HEK293 (cell line): ENCODE results near the gene RTN4.

Source experiments
- CTCF ChIA-PET: fragments of 350-600 bp; formaldehyde crosslinking; extraction: SDS; loops from one replicate; lab custom pipeline; 2021; ENCODE audit warnings: antibody characterized with exemption; lab: Yijun Ruan, JAX
- POLR2A ChIA-PET: fragments of 300-600 bp; formaldehyde crosslinking; extraction: SDS; loops from one replicate; lab custom pipeline; 2020; ENCODE audit warnings: antibody characterized with exemption, inconsistent platforms; lab: Yijun Ruan, JAX
- H3K27ac ChIP-seq: fragments of 200-500 bp; sonication (Bioruptor generic); 2 replicates; pipeline ENCODE4 v1.5.1; 2014; ENCODE audit warnings: low read depth, low read length, control low read depth, inconsistent platforms; ENCODE audit errors: extremely low read depth
- H3K36me3 ChIP-seq, 2 experiments: fragments of 200-500 bp in 1 of 2; sonication (Bioruptor generic) in 1 of 2; 1 replicate in 1 of 2; 2 replicates in 1 of 2; pipeline ENCODE4 v1.5.1; 2014 to 2017; ENCODE audit warnings: inconsistent platforms in 2 of 2, low read length in 2 of 2; ENCODE audit not compliant: control insufficient read depth in 2 of 2, insufficient read depth in 1 of 2
- H3K4me1 ChIP-seq: fragments of 200-500 bp; sonication (Bioruptor generic); 2 replicates; pipeline ENCODE4 v1.5.1; 2014; ENCODE audit warnings: mild to moderate bottlenecking, low read length, inconsistent platforms; ENCODE audit not compliant: control insufficient read depth, insufficient read depth
- H3K4me3 ChIP-seq: 2 replicates; pipeline ENCODE4 v1.5.1; 2011; ENCODE audit warnings: low read depth, mild to moderate bottlenecking, control low read depth, low read length, moderate library complexity
- H3K9me3 ChIP-seq: fragments of 200-500 bp; sonication (Bioruptor generic); 2 replicates; pipeline ENCODE4 v1.5.1; 2014; ENCODE audit warnings: low read depth, low read length, inconsistent platforms; ENCODE audit not compliant: control insufficient read depth, insufficient read depth
- KLF16 ChIP-seq: fragments of 450-650 bp; formaldehyde crosslinking; IDR thresholded peaks from 2 replicates; pipeline ENCODE4 v1.5.1; 2017; ENCODE audit warnings: missing biosample characterization, missing genetic modification characterization
- SCRT1 ChIP-seq: fragments of 450-650 bp; formaldehyde crosslinking; IDR thresholded peaks from 2 replicates; pipeline ENCODE4 v1.5.1; 2016; ENCODE audit warnings: missing biosample characterization, missing genetic modification characterization, borderline replicate concordance
- SCRT2 ChIP-seq: fragments of 450-650 bp; formaldehyde crosslinking; IDR thresholded peaks from 2 replicates; pipeline ENCODE4 v1.5.1; 2016; ENCODE audit warnings: missing biosample characterization, missing genetic modification characterization
- ZBTB49 ChIP-seq: fragments of 450-650 bp; formaldehyde crosslinking; IDR thresholded peaks from 2 replicates; pipeline ENCODE4 v1.5.1; 2016; ENCODE audit warnings: missing biosample characterization, missing genetic modification characterization, low read depth
- ZFHX2 ChIP-seq: fragments of 450-650 bp; formaldehyde crosslinking; conservative IDR thresholded peaks from 2 replicates; pipeline ENCODE4 v1.5.1; 2016; ENCODE audit warnings: missing biosample characterization, missing genetic modification characterization
- ZNF155 ChIP-seq: fragments of 450-650 bp; formaldehyde crosslinking; IDR thresholded peaks from 2 replicates; pipeline ENCODE4 v1.5.1; 2016; ENCODE audit warnings: missing biosample characterization, missing genetic modification characterization
- ZNF169 ChIP-seq: fragments of 450-650 bp; formaldehyde crosslinking; IDR thresholded peaks from 2 replicates; pipeline ENCODE4 v1.5.1; 2016; ENCODE audit warnings: missing biosample characterization, missing genetic modification characterization
- ZNF2 ChIP-seq: fragments of 450-650 bp; formaldehyde crosslinking; IDR thresholded peaks from 2 replicates; pipeline ENCODE4 v1.5.1; 2016; ENCODE audit warnings: missing biosample characterization, missing genetic modification characterization
- ZNF341 ChIP-seq: fragments of 450-650 bp; formaldehyde crosslinking; IDR thresholded peaks from 2 replicates; pipeline ENCODE4; 2016; ENCODE audit warnings: low read depth, missing biosample characterization, missing genetic modification characterization
- ZNF350 ChIP-seq: fragments of 450-650 bp; formaldehyde crosslinking; IDR thresholded peaks from 2 replicates; pipeline ENCODE4 v1.5.0; 2017; ENCODE audit warnings: missing biosample characterization, mild to moderate bottlenecking, missing genetic modification characterization
- ZNF398 ChIP-seq: fragments of 450-650 bp; formaldehyde crosslinking; IDR thresholded peaks from 2 replicates; pipeline ENCODE4 v1.5.1; 2017; ENCODE audit warnings: missing biosample characterization, missing genetic modification characterization
- ZNF423 ChIP-seq: fragments of 450-650 bp; formaldehyde crosslinking; IDR thresholded peaks from 2 replicates; pipeline ENCODE4 v1.5.1; 2016; ENCODE audit warnings: missing biosample characterization, missing genetic modification characterization
- ZNF426 ChIP-seq: fragments of 450-650 bp; formaldehyde crosslinking; IDR thresholded peaks from 2 replicates; pipeline ENCODE4 v1.5.1; 2017; ENCODE audit warnings: missing biosample characterization, missing genetic modification characterization, mild to moderate bottlenecking, inconsistent platforms, moderate library complexity
- ZNF549 ChIP-seq: fragments of 450-650 bp; IDR thresholded peaks from 2 replicates; pipeline ENCODE4 v1.5.1; 2018; ENCODE audit warnings: missing biosample characterization, missing genetic modification characterization, mild to moderate bottlenecking, inconsistent platforms, moderate library complexity
- ZNF624 ChIP-seq: fragments of 450-650 bp; formaldehyde crosslinking; IDR thresholded peaks from 2 replicates; pipeline ENCODE4 v1.5.1; 2017; ENCODE audit warnings: missing biosample characterization, missing genetic modification characterization
- ZNF776 ChIP-seq: fragments of 450-650 bp; formaldehyde crosslinking; IDR thresholded peaks from 2 replicates; pipeline ENCODE4 v1.5.0; 2017; ENCODE audit warnings: missing biosample characterization, missing genetic modification characterization, borderline replicate concordance
- ZSCAN16 ChIP-seq: fragments of 450-650 bp; formaldehyde crosslinking; IDR thresholded peaks from 2 replicates; pipeline ENCODE4 v1.5.1; 2016; ENCODE audit warnings: missing biosample characterization, missing genetic modification characterization
- ZSCAN23 ChIP-seq: fragments of 450-650 bp; formaldehyde crosslinking; IDR thresholded peaks from 2 replicates; pipeline ENCODE4 v1.5.1; 2016; ENCODE audit warnings: missing biosample characterization, missing genetic modification characterization
- TF ChIP-seq, protein P1 (sequence below): fragments of 450-650 bp; IDR thresholded peaks from 2 replicates; pipeline ENCODE4 v1.5.1; 2018; ENCODE audit warnings: missing biosample characterization, missing genetic modification characterization
- TF ChIP-seq, protein P2 (sequence below): fragments of 450-650 bp; formaldehyde crosslinking; IDR thresholded peaks from 2 replicates; pipeline ENCODE4 v1.5.1; 2016; ENCODE audit warnings: missing biosample characterization, missing genetic modification characterization
- TF ChIP-seq, protein P3 (sequence below): fragments of 450-650 bp; formaldehyde crosslinking; IDR thresholded peaks from 2 replicates; pipeline ENCODE4 v1.5.1; 2017; ENCODE audit warnings: missing biosample characterization, missing genetic modification characterization
- TF ChIP-seq, protein P4 (sequence below): fragments of 450-650 bp; formaldehyde crosslinking; IDR thresholded peaks from 2 replicates; pipeline ENCODE4 v1.5.1; 2016; ENCODE audit warnings: missing biosample characterization, missing genetic modification characterization

Gene RTN4

GRCh38 chr2:55049043-55049820, 1.0 kb downstream of the RTN4 start (continued):
- TF ChIP-seq ZNF398 (tag by site-specific recombination) (peak; percentile 9; the same call in 1 of the 2 replicates), ZSCAN16 (tag by site-specific recombination) (no peak), ZNF169 (tag by site-specific recombination) (no peak), ZNF350 (tag by site-specific recombination) (no peak)

- peak overlapping the region; percentile 99 for H3K4me3 ChIP-seq
- peaks cover 13% of the 10 kb centered on the region for H3K4me1 ChIP-seq
- ChIA-PET POLR2A (interaction anchor here (0.9 to 1.9 kb wide), 11 partner anchors 8 to 184 kb away, joined by 3 to 7 read pairs (median 5); partner anchors contain the start of genes CLHC1 and RPS27A), CTCF (interaction anchor here (0.5 to 6.1 kb wide), 26 partner anchors 11 to 1341 kb away, joined by 3 to 69 read pairs (median 3); no protein-coding TSS in a partner anchor)
- no peaks in the 10 kb centered on the region for H3K9me3 ChIP-seq
- H3K27ac ChIP-seq, result peak overlapping the region; percentile 94; the same call in 1 of the 2 replicates
- H3K36me3 ChIP-seq, result peaks cover 0 to 5% of the 10 kb centered on the region in 2 experiments; a peak in 1 of 3 replicates
- TF ChIP-seq, protein P1, sequence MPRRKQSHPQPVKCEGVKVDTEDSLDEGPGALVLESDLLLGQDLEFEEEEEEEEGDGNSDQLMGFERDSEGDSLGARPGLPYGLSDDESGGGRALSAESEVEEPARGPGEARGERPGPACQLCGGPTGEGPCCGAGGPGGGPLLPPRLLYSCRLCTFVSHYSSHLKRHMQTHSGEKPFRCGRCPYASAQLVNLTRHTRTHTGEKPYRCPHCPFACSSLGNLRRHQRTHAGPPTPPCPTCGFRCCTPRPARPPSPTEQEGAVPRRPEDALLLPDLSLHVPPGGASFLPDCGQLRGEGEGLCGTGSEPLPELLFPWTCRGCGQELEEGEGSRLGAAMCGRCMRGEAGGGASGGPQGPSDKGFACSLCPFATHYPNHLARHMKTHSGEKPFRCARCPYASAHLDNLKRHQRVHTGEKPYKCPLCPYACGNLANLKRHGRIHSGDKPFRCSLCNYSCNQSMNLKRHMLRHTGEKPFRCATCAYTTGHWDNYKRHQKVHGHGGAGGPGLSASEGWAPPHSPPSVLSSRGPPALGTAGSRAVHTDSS (tag by site-specific recombination), result no peak
- TF ChIP-seq KLF16, result no peak
- TF ChIP-seq ZNF341 (tag by site-specific recombination), result peak; percentile 16; the same call in 1 of the 2 replicates
- TF ChIP-seq ZNF776 (tag by site-specific recombination), result no peak
- TF ChIP-seq SCRT1 (tag by site-specific recombination), result peak; percentile 90; the same call in 1 of the 2 replicates
- TF ChIP-seq, protein P2, sequence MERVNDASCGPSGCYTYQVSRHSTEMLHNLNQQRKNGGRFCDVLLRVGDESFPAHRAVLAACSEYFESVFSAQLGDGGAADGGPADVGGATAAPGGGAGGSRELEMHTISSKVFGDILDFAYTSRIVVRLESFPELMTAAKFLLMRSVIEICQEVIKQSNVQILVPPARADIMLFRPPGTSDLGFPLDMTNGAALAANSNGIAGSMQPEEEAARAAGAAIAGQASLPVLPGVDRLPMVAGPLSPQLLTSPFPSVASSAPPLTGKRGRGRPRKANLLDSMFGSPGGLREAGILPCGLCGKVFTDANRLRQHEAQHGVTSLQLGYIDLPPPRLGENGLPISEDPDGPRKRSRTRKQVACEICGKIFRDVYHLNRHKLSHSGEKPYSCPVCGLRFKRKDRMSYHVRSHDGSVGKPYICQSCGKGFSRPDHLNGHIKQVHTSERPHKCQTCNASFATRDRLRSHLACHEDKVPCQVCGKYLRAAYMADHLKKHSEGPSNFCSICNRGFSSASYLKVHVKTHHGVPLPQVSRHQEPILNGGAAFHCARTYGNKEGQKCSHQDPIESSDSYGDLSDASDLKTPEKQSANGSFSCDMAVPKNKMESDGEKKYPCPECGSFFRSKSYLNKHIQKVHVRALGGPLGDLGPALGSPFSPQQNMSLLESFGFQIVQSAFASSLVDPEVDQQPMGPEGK, result peak; percentile 73; the same call in 1 of the 2 replicates
- no peak for TF ChIP-seq ZNF624
- no peak for TF ChIP-seq ZFHX2 (tag by site-specific recombination)
- TF ChIP-seq ZNF426, result no peak
- TF ChIP-seq, protein P3, sequence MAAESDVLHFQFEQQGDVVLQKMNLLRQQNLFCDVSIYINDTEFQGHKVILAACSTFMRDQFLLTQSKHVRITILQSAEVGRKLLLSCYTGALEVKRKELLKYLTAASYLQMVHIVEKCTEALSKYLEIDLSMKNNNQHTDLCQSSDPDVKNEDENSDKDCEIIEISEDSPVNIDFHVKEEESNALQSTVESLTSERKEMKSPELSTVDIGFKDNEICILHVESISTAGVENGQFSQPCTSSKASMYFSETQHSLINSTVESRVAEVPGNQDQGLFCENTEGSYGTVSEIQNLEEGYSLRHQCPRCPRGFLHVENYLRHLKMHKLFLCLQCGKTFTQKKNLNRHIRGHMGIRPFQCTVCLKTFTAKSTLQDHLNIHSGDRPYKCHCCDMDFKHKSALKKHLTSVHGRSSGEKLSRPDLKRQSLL (tag by site-specific recombination), result peak; percentile 85
- TF ChIP-seq ZNF549 (tag by site-specific recombination), result no peak
- TF ChIP-seq, protein P4, sequence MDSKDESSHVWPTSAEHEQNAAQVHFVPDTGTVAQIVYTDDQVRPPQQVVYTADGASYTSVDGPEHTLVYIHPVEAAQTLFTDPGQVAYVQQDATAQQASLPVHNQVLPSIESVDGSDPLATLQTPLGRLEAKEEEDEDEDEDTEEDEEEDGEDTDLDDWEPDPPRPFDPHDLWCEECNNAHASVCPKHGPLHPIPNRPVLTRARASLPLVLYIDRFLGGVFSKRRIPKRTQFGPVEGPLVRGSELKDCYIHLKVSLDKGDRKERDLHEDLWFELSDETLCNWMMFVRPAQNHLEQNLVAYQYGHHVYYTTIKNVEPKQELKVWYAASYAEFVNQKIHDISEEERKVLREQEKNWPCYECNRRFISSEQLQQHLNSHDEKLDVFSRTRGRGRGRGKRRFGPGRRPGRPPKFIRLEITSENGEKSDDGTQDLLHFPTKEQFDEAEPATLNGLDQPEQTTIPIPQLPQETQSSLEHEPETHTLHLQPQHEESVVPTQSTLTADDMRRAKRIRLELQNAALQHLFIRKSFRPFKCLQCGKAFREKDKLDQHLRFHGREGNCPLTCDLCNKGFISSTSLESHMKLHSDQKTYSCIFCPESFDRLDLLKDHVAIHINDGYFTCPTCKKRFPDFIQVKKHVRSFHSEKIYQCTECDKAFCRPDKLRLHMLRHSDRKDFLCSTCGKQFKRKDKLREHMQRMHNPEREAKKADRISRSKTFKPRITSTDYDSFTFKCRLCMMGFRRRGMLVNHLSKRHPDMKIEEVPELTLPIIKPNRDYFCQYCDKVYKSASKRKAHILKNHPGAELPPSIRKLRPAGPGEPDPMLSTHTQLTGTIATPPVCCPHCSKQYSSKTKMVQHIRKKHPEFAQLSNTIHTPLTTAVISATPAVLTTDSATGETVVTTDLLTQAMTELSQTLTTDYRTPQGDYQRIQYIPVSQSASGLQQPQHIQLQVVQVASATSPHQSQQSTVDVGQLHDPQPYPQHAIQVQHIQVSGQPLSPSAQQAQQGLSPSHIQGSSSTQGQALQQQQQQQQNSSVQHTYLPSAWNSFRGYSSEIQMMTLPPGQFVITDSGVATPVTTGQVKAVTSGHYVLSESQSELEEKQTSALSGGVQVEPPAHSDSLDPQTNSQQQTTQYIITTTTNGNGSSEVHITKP, result peak; percentile 96
- no peak for TF ChIP-seq ZBTB49 (tag by site-specific recombination)
- TF ChIP-seq ZSCAN23 (tag by site-specific recombination), result no peak
- TF ChIP-seq SCRT2 (tag by site-specific recombination), result peak; percentile 97
- TF ChIP-seq ZNF155 (tag by site-specific recombination), result no peak
- TF ChIP-seq ZNF2, result no peak
- no peak for TF ChIP-seq ZNF423 (tag by site-specific recombination)
These were observed 1.7 kb downstream of the RTN4 start for GRCh38 chr2:55048508-55049042.
